Measurements from ENCODE around the gene UNC93B1.
"Not testable (repeated sequence)": the region's sequence is repeated elsewhere in the genome, so short reads cannot be mapped to it uniquely, and the experiment has no call there.

UNC93B1 gene

DNA sequence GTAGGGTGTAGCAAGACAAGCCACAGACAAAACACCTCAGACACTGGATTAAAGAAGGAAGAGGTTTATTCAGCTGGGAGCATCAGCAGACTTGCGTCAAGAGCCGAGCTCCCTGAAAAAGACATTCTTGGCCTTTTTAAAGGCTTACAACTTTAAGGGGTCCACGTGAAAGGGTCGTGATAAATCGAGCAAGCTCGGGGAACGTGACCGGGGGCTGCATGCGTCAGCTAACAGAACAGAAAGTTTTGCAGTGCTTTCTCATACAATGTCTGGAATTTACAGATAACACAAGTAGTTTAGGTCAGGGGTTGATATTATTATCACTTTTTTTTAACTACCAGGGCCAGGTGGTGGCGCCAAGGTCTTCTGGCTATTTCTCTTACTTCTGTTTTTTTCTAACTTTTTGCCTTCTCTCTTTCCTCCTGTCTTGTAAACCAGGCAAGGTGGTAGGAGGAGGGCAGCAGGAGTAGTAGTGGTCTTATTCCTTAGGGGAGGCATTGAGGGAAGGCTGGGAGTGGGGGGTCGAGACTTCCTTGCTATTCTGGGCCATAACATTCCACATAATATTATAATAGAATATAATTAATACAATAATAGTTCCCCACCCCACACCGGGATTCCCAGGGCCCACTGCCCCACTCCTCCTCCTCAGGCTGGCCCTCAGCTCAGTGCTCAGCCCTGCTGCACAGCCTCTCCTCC lies 5.6 kb upstream of the UNC93B1 start:
- no peak for DNase-seq

DNA sequence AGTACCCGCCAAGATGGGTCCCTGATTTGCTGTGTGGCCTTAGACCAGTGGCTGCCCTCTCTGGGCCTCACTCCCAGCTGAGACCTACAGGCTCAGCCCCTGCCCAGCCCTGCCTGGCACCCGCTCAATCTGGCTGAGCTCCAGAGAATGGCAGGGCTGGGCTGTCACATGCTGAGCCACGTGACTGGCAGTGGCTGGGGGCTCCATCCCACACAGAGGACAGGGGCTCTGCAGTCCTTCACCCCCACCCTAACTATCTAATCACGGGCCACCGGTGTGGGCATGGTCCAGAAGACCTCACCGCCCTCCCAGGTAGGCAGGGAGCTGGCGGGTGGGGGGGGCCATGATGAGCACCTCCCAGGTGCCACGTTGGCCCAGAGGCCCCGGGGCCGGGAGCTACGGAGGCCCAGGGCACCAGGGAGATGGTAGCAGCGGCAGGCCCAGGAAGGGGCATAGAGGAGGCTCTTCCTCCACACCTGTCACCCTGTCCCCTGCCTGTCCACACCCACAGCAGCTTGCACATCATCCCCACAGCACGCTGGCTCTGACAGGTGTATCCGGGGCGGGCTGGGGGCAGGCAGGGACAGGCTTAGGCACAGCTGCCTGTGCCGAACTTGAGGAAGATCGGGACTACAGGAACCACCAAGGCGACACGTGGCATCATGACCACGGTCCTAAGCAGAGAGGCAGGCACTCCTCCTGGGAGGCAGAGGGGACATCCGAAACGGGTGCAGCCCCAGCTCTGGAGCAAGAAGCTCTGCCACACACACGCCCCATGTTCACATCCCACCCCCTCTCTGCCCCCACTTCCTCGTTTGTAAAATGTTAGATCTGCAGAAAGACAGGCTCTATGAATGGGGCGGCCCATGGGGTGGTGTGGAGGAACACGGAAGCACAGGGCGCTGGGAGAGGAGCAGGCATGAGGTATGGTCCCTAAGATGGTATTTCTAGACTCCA lies 4.8 kb upstream of the UNC93B1 start:
- DNase-seq = peak; percentile 61 to 74

DNA sequence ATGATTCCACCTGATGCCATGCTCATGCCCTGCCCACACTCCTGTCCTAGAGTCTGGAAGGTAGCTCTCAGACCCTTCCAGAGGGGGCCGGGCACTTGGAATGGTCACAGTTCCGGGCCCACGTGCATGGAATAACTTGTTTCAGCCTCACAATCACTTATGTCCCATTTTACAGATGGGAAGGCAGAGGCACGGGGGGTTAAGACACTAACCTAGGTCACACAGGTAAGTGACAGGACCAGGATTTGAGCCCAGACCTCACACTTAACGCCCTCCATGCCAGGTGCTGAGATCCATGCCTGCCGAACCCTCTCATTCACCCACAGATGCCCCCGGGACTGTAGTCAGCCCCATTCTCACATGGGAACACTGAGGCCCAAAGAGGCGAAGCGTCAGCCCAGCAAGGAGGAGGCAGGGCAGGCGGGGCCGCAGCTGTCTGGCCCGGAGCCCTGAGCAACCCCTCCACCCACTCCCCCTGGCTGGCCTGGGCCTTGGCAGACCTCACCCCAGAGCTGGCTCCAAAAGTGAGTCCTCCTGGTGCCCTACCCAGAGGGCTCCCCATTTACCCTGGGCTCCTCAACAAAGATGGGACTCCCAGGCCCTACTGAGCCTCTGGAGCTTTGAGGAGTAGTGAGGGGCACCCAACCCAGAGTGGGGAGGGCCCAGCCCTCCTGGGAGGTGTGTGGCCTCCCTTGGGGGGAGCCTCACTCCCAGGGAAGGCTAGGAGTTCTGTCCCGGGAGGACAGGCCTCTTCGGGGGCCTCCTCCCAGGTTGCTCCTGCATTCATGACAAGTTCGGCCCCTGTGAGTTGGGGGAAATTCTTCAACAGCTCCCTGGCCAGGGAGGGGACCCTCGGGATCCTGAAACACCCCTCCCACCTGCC lies 3.8 kb upstream of the UNC93B1 start:
- no peak for DNase-seq

DNA sequence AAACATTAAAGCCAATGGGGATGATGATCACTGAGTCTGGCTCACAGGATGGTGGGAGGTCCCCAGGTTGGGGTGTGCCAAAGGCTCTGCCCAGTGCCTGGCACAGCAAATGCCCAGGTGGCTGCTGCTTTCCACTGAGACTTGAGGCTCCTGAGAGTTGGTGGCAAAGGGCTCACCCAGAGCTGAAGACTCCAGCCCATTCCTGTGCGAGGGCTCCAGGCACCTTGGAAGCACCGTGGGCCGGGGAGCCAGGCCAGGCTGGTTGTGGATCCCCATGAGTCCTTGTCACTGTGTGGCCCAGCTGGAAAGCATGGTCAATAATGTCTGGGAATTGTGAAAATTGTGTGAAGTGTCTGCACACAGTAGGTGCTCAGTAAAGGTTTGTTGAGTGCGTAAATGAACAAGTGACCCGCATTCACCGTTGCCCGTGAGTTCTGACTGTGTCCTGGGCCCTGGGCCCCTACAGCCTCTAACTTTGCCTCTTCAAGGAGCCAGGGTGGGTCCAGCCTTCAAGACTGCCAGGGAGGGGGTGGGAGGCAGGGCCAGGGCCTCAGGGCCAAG lies 2.8 kb upstream of the UNC93B1 start:
- no peak for DNase-seq

DNA sequence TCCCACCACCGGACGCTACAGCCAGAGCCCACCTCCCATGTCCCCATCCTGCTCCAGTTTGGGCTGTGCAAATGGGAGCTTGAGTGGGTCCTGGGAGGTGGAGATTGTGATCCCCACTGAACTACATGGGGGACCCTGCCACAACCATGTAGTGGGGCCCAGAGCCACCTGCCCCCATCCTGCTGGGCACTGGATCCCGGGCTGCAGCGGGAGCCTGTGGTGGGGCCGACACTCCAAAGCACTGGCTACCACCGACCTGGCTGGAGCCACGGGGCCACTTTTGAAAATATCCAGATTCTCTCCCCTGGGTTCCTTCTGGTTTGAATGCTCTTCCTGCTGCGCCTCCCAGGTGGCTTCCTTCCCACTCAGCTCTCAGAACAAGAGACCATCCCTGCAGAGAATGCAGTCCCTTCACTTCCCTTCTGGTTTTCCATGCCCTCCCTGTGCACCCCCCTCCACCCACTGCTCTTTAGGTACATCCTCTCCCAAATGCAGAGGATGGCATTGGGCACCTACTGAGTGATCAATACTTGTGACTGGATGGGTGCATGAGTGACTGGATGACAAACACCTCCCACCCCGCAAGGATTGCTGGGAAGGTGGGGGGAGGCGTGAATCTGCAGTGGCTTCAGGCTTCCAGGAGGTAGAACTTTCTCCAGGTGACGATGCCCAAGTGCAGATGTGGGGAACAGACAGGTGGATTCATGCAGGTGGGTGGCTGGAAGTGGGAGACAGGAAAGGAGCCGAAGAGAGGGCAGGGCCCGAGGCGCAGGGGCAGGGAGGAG lies 846 bp upstream of the UNC93B1 start:
- DNase-seq = no peak

DNA sequence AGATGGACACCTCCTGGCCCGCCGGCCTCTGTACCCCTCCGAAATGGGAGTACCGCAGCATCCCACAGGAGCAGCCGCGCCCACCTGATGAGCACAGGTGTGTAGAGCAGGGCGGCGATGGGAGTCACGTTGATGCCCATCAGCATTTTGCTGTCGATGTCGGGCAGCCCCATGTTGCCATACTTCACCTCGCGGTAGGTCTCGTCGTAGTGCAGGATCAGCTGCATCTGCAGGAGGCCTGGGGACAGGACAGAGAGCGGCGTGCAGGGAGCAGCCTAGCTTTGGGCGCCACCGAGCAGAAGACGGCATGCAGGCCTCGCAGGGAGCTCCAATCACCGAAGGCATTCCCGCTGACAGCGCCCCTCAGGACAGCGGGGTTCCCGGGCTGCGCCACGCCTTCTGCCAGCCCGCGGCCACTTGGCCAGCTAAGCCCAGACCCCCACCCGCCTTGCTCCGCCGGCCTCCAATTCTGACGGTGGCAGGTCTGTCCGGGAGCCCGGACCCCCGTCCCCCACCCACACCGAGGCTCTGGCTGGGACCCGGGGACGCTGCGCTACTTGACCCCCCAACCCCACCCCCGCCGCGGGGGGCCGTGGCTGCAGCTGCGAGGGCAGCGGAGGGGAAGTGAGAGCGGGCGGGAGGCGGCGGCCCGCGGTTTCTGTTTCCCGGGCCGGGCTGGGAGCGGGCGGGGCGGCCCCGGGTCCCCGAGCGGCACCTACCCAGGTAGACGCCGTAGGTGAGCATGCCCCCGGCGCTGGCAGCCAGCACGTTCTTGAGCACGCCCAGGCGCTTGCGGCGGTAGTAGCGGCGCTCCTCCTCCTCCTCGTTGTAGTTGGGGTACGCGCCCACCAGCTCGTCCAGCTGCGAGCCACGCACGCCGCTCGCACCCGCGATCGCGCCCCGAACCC lies 705 bp downstream of the UNC93B1 start:
- DNase-seq = no peak

DNA sequence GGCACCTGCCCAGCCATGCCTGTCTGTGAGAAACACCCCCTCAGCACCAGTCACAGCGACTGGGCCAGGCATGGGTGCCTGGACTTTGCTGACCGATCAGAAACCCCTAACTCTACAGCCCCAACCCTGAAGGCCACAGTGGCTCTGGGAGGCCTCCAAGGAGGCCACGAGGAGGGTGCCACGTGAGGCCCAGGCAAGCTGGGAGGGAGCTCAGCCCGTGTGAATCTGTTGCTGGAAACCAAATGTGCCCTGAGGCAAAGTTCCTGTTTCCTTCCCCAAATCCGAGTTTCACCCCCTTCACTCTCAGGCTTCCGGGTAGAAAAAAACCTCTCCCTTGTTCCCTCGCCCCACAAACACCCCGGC lies 1.3 kb downstream of the UNC93B1 start:
- no peak for DNase-seq

DNA sequence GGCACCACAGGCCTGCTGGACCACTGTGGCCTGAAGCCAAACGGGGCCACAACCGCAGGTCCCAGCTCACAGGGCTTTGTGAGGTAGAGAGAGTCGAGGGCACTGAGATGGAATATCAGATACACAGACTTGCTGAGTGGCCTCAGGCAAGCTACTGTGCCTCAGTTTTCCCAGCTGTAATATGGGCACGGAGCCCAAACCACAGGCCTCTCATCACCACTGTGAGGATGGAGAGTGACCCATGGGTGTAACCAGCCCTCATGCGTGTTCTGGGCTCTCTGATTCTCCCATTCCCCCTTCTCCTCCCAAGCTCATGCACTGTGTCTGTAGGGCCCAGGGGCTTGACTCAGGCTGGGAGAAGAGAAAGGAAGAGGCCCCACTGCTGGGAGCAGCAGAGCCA lies 4.2 kb downstream of the UNC93B1 start:
- no peak for DNase-seq

DNA sequence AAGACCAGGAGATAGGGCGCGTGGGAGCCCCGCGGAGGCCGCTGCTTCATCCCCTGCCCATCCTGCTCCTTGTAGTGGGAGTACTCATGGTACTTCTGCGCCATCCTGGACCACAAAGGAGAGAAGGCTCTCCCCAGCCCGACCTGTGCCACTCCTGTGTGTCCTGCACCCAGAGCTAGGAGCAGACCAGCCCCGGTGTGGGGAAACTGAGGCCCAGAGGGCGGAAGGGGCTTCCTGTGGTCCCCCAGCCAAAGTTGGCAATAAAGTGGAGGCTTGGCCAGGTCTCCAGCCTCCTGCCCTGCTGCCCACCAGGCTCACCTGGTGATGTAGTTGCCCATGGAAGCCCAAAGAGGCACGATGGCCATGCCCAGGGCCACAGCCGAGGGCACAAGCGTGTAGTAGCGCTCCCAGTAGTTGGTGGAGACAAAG lies 4.7 kb downstream of the UNC93B1 start:
- DNase-seq = no peak

DNA sequence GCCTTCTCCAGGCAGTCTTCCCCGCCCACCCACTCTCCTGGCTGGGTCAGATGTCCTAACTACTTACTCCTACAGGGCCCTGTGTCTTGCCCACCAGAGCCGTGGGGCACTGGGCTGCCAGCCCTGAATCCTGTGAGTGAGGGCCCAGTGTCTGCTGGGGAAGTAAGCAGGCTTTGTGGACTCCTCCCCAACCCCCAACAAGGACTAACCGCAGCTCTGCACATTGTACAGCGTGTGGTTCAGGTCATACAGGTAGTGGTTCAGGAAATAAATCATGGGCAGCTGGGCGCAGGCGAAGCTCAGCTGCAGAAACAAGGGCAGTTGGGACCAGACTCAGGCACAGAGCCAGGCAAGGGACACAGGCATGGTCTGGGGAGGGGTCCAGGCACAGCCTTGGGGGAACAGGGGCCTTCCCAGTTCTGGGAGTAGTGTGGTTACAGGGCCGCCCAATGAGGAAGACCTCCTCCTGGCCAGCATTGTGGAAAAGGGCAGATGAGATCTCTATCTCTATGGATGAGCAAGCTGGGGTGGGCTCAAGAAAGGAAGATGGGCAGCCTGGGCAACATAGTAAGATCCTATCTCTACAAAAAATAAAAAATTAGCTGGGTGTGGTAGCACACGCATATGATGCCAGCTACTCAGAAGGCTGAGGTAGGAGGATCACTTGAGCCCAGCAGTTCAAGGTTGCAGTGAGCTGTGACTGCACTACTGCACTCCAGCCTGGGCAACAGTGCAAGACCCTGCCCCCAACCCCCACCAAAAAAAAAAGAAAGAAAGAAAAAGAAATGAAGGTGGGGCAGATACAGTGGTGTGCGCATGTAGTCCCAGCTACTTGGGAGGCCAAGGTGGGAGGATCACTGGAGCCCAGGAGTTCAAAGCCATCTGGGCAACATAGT lies 5.5 kb downstream of the UNC93B1 start:
- peak in 1 of 2 experiments; percentile 22 for DNase-seq

DNA sequence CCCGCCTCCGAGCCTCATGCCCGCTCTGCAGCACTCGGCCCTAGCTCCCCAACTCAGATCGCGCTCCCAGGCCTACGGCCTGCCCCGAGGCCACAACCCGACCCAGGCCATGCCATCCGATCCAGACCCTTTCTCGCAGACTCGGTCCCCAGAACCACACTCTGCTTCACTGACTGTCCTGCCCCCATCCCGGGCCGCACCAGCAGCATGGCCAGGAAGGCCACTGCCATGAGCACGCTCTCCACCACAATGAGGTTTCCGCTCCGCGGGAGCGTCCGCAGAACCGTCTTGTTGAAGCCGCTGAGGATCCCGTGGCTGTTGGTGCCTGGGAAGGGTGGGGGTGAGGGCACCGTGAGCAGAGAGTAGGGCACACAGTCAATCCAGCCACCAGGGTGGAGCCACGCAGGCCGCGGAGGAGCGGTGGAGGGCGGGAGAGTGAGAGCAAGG lies 6.4 kb downstream of the UNC93B1 start:
- no peak for DNase-seq

DNA sequence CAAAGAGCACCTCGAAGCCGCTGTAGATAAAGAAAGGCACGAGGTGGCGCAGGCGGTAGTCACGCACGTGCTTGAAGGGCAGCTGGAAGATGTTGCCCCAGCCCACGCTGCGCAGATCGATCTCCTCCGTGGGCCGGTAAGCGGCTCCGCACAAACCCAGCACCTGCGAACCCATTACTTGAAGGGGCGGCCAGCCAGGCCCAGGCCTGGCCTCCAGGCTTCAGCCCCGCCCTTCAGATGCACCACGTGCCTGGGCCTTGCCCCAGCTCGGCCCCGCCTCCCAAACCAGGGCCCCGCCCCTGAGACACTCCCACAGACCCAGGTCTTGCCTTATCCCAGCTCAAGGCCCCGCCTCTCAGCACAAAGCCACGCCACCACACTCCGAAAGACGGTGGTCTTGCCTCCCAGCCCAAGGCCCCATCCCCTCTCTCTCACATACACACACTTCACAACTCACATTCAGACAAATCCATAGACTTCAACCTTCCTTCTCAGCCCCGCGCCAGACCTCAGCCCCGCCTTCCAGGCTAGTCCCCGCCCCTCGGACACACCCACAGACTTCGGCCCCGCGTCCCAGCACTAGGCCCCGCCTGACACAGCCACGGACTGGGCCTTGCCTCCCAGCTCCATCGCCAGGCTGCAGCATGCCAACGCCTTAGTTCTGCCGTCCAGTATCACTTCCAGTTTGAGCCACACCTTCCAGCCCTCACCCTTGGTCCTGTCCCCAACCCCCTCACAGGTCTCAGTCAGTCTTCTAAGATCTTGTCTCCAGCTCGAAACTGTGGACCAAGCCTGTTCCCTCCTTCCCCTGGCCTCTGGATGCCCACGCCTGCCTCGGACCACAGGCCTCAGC lies 7.0 kb downstream of the UNC93B1 start:
- peak; percentile 54 to 66 for DNase-seq

DNA sequence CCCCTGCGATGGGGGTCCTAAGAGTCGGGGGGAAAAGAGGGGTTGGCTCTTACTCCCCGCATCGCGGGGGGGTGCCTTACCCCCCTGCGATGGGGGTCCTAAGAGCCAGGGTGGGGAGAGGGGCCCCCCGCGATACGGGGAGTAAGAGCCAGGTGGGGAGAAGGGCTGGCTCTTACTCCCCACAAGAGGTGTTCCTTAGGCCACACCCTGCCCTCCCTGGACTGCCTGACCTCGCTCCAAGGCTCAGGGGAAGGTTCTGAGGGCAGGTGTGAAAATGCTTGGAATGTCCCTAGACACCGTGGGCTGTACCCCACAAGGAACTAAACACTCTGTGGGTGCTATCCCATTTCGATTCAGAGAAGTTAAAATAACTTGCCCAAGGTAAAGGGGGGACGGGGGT lies 7.8 kb downstream of the UNC93B1 start:
- DNase-seq = no peak

DNA sequence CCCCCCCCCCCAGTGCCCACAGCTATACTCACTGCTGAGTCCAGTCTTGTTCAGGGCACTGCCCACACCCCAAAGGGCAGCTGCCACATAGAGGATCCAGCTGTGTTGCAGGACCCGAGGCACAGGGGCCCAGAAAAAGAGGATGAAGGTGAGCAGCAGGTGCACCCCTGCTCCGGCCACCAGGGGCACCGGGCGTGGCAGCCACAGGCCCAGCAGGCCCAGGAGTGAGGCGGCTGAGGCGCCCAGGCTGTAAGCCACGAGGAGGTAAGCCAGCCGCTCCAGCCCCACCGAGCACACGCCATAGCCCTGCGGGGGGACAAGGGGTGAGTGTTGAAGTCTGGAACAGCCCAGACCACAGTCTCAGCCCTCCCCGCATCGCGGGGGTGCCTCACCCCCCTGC lies 8.3 kb downstream of the UNC93B1 start:
- not testable (repeated sequence) for DNase-seq

DNA sequence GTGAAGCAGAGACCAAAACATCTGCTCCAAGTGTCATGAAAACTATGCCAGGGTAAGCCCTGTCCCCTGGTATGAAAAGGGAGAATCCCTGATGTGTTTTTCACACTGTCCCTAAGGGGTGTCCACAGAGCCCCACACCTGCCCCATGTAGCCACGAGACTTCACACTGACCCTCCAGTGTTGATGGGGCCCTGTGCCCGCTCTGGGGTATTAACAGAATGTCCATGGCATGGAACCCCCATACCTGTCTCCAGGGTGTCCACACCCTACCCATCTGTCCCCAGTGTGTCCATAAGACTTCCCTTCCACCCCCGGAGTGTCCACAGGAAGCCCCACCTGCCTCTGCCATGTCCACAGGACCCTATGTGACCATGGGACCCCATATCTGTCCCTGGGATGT lies 8.8 kb downstream of the UNC93B1 start:
- not testable (repeated sequence) for DNase-seq

DNA sequence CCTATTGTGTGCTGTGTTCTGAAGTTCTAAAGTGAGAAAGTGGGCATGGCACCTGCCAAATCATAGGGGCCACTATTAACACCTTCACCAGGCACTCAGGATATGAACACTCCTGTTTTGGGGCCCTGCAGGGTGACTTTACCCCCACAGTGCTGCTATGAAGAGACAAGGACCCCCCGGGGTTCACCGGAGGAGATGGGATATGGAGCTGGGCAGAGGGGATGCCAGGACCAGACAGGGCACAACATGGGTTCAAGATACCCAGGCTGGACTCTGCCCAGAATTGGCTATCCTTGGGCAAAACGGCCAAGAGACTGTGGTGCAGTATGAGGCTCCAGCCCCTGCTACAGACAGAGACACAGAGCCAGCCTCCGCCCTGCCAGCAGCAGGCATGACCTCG lies 9.5 kb downstream of the UNC93B1 start:
- not testable (repeated sequence) for DNase-seq

DNA sequence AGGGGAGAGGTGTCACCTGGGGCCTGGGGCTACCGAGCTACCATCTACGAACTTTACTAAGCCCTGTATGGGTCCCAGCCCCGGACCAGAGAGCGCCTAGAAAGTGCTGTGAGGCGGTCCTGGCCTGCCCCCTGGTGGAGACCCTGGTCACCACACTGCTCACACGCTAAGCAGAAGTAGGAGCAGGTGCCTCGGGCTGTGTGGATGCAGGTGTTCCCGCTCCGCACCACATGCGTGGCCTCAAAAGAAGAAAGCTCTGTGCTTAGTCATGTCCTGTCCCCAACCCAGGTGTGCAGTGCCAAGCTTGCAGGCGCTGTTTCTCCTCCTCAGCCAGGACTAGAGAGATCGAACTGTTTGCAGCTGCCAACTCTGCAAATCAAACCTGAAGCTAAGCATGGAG lies 10.1 kb downstream of the UNC93B1 start:
- DNase-seq = peak; percentile 65 to 84

DNA sequence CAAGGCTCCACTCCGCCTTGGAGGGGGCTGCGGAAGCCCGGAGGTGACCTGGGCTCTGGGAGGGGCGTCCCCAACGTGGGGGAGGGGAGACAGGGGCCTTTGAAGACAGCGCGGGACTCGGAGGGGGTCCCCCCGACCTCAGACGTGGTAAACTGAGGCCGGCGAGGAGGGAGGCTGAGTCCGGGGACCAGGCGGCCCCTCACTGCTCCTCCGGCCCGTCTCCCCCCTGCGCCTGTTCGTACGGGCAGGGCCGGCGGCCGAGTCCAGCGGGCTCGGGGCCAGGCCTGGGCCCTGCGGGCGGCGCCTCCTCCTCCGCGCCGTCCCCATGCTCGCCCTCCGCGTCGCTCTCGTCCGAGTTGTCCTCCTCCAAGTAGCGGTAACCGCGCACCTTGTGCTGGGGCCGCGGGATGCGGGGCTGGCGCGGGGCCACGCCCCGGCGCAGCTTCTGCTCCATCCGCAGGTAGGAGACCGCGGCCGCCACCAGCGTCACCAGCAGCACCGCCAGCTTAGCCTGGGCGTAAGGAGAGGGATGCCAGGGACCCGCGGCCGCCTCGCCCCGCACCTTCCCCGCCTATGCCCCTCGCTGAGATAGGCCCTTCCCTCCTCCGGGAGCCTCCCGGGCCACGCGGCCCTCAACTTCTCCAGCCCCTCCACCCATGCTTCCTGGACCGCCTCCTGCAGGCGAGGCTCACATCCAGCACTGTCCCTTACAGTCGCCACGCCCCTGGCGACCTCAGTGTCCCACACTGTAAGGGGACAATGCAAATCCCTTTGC lies 12.4 kb downstream of the UNC93B1 start:
- not testable (repeated sequence) for DNase-seq

All from SHP77 (cell line).